CD1c-positive myeloid dendritic cell (primary cell): ENCODE data around the gene AKT1S1.
"Not testable (repeated sequence)": the region's sequence is repeated elsewhere in the genome, so short reads cannot be mapped to it uniquely, and the experiment has no call there.

Experiments used
- DNase-seq: peaks from one replicate; pipeline ENCODE4 v3.0.0-alpha.2; 2016; ENCODE audit errors: extremely low spot score

AKT1S1 gene

DNA sequence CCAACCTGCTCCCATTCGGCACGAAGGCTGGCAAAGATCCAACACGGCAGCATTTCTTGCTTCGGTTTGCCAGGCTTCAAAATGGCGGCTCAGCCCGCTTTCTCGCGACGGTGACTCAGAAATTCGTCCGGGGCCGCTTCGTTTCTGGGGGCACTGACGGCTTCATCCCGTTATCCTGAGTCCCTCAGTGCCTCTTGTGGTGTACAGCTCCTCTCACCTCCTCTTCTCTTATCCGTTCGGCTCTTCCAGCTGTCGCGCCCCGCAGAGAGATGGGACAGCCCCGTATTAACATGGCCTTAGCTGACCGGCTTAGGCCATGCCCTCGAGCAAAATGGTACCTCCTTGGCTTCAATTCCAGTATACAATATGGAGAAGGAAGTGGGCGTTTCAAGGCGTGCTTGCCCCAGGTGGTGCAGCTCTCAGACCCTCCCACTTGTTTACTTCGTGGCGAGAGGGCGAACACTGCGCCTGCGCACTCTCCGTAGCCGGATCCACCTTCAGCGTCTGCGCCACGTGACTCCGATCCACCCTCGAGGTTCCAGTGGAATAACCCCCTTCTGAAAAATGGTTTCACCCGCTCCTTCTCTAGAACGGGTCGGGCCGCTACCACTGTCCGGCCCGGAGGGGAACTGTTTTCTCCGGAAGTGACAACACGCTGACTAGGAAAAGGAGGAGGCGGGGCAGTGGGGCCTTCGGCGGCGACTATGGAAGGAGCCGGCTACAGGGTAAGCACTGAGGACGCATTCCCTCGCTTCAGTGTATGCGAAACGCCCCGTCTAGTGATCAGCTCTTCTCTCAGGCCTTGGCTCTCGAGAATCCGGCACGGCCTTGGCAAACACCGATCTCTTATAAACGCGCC, at the start of gene AKT1S1, which contains the start of gene TBC1D17:
Gene AKT1S1, minus strand, starts transcription at position 336 of the 859 bp plus-strand sequence. CDS start 4,060 bp downstream, outside the sequence.
Gene TBC1D17, plus strand, starts transcription at position 683 of the 859 bp plus-strand sequence. Its CDS starts 22 bp downstream, at position 705.
- peak; percentile 100 for DNase-seq

DNA sequence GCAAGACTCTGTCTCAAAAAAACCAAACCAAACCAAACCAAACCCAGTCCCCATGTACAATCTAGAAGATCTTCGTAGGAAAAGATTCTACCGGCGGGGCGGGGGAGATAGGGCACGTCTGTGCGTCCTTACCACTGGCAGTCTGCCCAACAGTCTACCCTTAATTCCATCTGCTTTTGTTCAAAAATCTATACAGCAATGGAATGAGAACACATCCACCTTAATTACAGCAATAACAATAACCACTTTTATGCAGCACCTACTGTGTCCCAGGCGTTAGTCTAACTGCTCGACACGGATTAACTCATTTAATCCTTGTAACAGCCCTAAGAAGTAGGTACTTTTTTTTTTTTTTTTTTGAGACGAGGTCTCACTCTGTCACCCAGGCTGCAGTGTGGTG, 49.4 kb upstream of the AKT1S1 start:
- no peak for DNase-seq

DNA sequence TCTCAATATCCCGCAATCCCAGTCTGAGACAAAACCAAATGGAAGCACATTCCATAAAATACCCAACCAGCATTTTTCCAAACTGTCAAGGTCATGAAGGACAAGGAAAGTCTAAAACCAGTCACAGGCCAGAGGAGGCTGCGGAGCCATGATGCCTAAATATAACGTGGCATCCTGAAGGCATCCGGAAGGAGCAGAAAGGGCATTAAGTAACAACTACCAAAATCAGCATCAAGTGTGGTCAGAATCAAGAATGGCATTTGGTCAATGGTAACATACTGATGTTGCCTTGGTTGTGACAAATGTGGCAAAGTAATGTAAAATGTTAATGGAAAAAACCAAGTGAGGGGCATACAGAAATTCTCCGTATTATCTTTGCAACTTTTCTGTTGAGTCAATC, 48.3 kb upstream of the AKT1S1 start:
- DNase-seq, result no peak

DNA sequence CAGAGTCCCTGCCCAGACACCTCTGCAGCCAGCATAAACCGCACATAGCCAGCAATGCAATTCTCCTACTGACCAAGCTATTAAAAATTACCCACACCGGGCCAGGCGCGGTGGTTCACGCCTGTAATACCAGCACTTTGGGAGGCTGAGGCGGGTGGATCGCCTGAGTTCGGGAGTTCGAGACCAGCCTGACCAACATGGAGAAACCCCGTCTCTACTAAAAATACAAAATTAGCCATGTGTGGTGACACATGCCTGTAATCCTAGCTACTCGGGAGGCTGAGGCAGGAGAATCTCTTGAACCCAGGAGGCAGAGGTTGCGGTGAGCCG, 47.7 kb upstream of the AKT1S1 start:
- not testable (repeated sequence) for DNase-seq

DNA sequence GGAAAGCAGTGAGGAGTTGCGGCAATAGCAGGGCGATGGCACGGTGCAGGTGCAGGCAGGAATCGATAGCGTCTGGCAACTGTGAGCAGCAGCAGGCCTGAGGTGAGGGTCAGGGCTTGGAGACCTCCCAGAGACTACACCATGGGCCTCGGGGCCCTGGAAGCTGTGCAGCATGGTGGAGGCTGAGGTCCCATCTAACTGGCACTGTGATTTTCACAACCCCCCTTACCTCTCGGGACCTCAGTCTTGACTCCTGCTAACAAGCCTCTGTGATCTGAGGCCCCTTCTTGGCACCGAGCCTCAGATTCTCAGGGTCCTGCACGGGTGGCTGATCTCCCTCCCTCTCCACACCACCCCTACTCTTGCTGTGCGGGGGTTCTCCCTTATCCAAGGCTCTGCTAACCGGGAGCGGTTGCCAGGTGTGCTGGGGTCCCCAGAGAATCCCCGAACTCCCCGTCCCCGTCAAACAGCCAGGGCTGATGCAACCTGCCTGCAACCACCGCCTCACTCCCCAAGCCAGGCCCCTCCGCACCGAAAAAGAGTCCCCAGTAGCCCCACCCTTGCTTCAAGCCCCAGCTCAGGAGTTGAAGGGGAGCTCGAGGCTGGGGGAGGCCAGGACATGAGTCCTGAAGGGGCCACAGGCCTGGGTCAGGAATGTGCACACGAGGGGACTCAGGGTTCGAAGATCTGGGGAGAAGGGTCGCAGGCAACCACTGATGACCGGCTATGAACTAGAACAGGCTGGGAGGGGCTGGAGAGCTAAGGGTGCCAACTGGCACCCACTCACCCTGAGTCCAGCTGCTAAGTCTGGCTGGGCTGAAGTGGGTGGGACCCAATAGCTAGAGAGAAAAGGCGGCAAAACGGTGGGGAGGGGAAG, 47.1 kb upstream of the AKT1S1 start:
- no peak for DNase-seq

DNA sequence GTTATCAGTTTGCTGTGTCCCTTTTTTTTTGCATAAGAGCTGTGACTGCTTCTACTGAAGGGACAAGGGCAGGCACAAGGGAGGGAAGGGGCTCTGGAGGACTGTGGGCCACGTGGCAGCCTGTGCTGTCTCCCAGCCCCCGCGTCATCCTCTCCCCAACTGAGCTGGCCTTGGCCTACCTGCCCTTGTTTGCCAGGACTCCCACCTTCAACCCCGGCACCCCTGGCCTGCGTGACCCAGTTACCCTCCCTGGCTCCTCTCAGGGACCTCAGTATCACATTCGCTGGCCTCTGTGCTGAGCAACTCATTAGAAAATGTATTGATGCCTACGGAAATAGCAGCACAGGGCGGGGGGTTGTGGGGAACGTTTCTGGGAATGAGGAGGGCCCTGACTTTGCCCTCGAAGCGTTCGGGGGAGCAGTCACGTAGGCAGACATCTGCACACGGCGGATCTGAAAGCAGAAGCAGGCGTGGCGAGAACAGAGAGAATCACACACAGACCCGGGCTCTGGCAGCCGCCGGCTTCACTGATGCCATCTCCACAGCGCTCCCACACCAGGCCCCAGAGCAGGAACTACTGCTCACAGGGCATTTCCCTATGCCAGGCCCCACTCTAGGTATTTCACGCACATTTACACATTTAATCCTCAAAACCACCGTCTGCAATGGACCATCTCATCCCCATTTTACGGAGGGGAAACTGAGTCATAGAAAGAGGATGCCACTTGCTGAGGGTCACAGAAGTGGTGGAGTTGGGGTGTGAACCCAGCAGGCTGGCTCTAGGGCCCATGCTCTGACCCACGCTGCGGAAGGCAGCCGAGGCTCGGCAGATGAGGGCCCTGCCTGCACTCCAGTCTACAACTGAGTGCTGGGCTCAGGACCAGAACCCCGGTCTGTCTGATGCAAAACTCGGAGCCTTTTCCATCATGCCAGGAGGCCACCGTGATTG, 46.2 kb upstream of the AKT1S1 start:
- peak; percentile 72 for DNase-seq

DNA sequence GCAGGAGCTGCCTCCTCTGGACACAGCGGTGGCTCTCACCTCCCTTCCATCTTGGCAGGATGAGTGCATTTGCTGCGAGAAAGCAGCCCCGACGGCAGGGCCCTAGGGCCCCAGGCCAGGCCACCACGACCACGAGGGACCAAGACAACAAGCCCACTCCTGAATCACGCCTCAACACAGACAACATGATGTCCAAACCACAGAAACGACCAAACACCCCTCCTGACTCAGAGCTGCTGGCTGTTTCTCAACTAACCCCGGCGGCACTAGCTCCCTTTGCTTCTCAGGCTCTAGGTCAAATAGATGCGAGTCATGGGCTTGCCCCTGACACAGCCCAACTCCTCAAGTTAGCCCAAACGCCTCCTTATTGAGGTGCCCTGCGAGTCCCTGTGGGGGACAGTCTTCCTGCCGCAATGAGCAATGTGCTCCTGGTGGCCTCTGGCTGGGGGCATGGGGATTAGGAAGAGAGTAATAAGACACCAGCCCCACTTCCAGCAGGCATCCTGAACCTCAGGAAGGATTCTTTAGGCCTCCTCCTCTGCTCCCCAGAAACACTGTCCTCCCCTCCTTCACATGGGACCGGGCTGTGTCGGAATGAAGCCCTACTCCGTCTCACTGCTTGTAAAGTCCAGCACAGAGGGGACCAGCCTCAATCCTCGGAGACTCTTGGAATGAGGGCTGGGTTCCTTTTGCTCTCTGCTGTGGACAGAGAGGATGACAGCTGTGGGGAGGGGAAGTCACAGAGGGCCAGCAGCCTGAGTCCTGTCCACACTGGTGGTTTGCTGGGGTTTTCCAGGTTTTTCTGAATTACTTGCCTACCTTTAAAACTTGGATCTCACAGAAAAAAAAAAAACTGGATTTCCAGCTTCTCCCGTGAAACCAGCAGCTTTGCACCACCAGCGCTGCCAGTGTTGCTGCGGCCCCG, 45.0 kb upstream of the AKT1S1 start:
- no peak for DNase-seq

DNA sequence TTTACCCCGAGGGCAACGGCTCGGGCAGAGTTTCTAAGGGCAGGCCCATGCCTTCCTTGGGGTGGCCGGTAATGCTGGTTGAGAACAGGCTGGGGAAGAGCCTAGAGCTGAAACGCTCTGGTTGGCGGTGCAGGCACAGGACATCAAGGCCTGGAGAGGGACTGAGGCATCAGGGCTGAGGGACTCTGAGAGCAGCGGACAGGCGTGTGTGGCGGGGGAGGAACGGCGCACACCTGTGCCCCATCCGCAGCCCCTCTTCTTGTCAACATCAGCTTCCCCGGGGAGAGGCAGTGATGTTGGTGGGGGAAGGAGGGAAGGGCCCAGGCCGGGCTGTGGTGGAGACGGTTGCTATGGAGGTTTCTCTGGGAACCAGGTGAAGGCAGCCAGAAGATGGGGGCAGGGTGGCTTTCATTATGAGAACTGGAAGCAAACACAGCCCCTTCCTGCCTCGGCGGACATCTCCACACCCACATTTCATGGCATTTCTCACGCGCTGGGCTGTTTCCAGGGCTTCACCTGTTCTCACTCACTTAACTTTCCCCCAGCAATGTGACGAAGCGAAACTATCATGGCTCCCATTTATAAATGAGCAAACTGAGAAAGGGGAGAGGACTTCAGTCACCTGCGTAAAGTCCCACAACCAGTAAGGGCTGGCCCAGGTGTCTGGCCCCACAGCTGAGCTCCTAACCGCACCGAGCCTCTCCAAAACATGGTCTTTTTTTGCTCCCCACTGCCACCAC, 43.6 kb upstream of the AKT1S1 start:
- DNase-seq, result no peak

DNA sequence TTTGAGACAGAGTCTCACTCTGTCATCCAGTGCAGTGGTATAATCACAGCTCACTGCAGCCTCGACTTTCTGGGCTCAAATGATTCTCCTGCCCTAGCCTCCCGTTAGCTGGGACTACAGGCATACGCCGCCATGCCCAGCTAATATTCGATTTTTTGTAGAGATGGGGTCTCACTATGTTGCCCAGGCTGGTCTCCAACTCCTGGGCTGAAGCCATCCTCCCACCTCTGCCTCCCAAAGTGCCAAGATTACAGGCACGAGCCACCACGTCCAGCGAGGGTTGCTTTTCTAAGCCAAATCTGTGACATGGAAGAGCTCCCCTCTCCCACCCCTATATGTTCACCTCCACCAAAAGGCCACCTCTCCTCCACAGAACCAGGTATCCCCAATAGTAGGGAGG, 40.9 kb upstream of the AKT1S1 start:
- DNase-seq, result no peak

DNA sequence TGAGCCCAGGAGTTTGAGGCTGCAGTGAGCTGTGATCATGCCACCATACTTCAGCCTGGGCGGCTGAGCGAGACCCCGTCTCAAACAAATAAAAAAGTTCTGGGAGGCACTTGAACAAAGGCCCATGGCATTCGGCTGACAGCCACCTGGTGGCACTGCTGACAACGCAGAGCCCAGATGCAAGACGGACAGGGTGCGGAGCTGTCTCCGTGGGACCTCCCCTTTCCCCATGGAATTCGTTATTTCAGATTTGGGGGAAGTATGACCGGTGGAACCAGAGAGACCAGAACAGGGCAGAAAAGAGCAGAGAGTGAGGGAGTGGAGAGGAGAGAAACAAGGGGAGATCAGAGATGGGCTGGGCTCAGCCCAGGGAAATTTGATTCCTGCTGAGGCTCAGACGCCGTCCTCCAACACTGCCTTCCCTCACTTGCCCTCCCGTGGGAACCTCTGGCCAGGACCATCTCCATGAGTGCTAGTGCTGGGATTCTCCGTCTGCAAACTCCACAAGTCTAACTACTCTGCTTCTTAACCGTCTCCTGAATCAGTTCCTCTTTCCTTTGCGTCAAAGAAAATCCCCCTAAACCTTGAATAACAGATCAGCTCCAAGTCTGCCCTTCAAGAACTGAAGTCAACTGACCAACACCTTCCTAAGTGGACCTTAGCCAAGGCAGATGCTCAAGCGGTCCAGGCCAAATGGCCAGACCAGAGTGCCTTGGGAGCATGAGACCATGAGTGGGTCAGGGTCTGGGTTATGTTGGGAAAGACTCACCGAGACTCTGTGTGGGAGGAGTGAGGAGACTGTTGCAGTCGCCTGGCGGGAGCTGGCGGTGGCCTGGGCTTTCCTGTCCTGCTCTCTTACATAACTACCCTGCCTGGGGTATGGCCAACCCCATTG, 39.9 kb upstream of the AKT1S1 start:
- DNase-seq, result peak; percentile 73

DNA sequence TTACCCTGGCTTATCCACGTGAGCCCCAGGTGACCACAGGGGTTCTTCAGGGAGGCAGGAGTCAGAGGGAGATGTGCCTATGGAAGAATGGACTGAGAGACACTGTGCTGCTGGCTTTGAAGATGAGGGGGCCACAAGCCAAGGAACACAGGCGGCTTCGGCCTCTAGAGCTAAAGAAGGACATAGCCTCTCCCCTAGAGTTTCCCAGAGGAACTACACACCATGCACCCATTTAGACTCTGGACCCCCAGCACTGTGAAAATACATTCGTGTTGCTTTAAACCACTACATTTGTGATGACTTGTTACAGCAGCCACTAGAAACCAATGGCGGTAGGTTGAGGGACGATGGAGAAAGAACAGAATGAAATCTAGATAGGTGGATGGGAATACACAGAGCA, 38.1 kb upstream of the AKT1S1 start:
- DNase-seq, result no peak

DNA sequence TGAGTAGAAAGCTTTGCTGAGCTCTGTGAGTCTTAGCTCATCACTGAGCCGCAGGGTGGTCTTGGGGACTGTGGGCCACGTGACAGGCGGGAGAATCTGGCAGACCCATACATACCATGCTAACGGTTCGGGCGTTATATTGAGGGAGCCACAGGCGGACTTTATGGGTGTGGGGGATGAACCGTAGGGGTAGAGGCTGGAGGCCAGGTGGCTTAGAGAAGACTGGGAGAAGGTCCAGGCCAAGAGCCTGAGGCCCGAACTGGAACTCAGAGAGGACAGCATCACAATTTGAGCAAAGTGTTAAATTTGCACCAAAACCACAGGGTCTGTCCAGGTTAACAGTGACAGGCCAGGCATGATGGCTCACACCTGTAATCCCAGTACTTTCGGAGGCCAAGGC, 36.6 kb upstream of the AKT1S1 start:
- DNase-seq, result no peak

DNA sequence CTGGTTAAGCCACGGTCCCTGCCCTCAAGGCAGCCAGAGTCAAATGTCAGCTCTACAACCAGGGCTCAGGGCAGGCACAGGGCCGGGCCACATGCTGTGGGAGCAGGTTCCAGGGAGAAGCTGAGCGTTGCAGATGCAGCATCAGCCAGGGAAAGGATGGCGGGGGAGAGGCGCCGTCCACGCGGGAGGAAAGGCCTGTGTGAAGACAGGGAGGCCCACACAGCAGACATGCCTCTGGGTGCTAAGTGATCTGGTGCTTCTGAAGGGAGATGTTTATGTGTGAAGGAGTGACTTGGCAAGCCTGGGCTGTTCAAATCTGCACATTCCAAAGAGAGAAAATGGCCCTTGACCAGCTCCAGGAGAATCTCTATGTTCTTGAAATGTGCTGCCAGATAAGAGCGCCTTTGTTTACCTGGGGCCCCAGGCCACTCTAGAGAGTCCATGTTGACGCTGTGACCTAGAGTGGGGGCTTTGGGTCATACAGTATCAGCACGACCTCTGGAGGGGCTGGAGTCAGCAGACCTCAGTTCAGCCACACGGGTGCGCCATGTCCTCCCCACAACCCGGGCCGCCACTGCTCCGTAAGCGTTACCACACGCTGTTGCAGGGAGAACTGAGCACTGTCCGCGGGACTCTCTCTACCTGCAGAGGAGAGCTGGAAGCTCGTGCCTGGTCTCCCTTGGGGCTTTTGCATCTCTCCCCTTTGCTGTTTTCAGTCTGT, 36.0 kb upstream of the AKT1S1 start:
- DNase-seq, result no peak

DNA sequence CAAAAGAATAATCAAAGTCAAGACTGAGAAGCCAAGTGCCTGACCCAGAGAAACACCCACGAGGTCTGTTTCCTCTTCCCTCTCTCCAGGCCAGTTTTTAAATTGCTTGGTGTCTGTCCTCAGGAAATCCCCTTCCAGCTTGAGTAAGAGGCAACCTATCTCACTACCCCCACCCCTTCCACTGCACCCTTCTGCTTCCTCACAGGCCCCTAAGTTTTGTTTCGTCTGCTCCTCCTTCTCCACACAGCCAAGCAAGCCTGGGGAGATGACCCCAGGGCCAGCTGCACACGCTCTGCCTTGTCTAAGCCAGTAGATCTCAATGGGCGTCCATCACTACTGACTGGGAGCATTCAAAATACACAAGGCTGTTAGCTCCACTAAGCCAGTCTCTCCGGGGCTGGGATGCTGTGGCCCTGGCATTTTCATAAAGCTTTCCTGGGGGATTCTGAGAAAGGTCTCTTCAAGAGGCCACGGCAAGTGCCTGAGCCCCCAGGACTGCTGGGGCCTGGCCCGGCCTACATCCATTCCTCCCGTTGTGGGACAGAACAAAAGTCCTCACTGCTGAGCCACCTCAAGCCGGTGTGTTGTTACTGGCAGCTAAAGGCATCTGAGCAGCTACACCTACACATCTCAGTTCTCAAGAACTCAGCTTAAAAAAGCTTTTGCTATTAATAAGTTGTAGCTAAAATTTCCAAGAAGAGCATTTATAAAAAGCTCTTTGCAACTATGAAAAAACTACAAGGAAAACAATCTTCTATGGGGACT, 34.4 kb upstream of the AKT1S1 start:
- peak; percentile 79 for DNase-seq

DNA sequence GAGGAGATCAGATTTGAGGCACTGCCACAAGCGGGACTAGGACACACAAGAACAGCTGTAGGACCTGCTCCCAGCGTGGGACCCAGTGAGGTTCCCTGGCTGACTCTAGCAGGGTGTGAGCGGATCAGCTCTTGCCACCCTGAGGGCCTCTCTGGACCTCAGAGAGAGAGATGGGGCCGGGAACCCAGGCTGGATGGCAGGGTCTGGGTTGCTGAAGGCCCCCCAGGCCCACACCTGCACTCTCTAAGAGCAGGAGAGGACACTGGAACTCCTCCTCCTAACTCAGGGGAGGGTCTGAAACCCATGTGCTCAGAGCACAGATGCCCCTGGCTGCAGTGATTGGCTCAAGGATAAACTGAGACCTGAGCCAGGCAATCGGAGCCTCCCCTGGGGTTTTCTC, 33.0 kb upstream of the AKT1S1 start:
- DNase-seq, result no peak

DNA sequence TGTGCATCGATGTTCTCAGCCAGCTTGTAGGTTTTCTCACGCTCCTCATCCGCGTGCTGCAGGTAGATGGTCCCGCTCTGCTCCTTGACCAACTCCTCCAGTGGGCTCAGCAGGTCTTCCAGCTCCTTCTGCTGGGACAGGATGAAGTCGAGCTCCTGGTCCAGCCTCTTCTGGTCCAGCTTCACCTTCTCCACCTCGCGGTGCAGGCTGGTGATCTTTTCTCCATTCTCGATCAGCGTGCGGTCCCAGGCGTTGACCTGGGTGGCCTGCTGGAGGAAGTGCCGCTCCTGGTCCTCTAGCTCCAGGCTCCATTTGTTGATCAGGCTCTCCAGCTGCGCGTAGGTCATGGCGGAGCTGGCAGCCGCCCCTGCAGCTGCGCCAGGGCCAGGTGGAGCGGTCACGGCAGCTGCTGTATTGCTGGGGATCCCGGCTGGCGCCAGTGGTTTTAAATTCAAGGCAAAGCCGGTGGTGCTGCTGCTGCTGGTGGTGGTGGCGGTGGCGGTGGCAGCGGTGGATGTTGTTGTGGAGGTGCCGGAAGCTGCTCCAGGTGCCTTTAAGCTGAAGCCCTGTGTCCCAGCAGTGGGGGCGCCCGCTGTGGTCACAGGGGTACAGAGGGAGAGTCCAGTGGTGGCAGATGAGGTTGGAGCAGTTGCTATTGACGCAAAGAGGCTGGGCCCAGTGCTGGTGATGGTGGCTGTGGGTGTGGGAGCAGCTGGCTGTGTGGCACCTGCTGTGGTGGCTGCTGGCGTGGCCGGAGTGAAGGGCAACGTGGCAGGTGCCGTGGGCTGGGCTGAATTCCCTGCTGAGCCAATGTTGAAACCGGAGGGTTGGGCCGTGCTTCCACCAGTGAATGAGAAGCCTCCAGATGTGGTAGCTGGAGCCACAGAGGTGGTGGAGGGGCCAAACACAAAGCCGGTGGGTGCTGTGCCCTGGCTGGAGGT, 31.6 kb upstream of the AKT1S1 start:
- no peak for DNase-seq
